A204.1 (cell line): ENCODE measurements around the gene GPC6.
"Not testable (repeated sequence)": the region's sequence is repeated elsewhere in the genome, so short reads cannot be mapped to it uniquely, and the experiment has no call there.

Experiments used
- FAIRE-seq: peaks from 2 replicates; lab custom pipeline; 2012; peaks lifted over from hg19 to GRCh38; lab: Jason Lieb, UNC

GPC6 gene

DNA sequence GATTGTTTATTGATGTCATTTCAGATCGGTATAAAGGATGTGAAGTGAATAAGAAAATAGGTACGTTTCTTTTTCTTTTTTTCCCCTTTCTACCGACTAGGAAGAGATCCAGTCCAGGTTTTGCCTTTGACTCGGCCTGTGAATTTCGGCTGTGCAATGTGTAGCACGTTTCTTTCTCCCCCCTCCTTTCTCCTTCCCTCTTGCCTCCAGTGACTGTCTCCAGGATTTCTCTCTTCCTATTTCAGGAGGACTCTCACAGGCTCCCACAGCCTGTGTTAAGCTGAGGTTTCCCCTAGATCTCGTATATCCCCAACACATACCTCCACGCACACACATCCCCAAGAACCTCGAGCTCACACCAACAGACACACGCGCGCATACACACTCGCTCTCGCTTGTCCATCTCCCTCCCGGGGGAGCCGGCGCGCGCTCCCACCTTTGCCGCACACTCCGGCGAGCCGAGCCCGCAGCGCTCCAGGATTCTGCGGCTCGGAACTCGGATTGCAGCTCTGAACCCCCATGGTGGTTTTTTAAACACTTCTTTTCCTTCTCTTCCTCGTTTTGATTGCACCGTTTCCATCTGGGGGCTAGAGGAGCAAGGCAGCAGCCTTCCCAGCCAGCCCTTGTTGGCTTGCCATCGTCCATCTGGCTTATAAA lies at the start of gene GPC6:
Gene GPC6 (plus strand): TSS at position 185 of the 657 bp plus-strand sequence.
- FAIRE-seq: peak; percentile 97

DNA sequence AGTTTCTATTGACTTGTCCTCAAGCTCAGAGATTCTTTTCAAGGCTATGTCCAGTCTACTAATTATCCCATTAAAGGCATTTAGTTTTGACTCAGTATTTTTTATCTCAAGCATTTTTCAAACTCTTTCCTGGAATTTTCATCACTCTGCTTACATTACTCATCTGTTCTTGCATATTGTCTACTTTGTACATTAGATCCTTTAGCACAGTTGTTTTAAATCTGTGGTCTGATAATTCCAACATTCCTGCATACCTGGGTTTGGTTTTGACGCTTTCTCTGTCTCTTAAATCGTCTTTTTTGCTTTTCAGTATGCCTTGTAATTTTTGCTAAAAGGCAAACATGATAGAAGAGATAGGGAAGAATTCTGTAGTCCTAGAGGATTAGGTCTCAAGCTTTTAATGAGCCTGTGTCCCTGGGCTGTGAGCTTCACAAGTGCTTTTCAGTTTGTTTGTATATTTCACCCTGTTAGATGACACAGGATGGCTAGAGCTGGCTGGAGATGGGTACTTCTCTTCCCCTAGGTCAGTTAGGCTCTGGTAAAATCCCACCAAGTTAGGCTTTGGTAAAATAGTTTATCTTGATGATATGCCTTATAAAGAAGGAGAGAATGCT lies 46.1 kb upstream of the GPC6 start:
- no peak for FAIRE-seq

DNA sequence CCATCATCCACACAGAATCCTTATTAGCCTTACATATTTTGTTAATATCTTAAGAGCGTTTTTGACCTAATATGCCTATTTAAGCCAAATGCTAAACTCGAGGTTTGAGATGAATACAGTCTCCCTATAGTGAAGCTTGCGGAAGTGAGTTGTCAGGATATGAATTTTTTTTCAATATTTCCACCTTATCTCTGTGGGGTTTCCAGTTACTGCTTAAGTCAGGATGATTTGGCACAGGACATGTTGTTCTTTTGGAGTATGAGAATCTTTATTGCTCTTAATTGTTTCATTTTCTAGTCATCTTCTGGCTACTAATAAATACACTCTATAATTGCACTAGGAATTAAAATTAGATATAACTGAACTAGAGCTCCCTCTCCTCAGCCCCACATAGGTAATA lies 44.2 kb upstream of the GPC6 start:
- no peak for FAIRE-seq

DNA sequence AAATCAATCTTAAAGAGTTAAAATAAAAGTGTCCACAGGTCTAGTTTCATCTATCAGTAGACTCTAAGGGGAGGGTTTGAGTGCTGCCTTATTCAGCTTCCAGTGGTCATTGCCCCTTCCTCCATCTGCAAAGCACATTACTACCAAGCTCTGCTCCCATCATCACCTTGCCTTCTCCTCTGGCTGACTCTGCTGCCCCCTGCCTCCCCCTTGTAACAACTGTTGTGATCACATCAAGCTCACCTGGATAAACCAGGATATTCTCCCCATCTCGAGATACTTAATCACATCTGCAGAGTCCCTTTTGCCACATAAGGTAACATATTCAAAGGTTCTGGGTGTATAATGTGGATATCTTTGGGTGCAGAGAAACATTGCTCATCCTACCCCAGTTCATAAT lies 43.3 kb upstream of the GPC6 start:
- no peak for FAIRE-seq

DNA sequence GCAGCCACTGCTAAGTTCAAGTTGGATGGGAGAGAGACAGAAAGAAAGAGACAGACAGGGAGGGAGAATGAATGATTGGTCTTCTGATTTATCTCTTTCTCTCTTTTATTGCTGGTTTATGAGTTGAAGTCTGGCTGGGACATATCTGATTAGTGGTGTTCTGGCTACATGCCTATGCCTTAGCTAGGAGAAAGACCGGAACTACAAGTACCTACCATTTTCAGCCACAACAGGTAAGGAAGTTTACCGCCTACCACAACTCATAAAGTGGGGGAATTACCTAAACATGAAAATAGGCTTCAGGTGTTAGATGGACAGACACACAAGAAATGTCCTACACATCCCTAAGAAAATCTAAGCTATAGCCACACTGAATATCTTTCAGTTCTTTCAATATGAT lies 36.6 kb upstream of the GPC6 start:
- FAIRE-seq: no peak

DNA sequence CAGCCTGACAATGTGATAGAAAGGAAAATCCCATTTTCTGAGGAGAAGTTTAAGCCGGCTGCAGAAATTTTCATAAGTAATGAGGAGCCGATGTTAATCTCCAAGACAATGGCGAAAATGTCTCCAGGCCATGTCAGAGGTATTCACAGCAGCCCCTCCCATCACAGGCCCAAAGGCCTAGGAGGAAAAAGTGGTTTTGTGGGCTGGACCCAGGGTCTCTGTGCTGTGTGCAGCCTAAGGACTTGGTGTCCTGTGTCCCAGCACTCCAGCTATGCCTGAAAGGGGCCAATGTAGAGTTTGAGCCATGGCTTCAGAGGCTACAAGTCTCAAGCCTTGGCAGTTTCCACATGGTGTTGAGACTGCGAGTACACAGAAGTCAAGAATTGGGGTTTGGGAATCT lies 32.9 kb upstream of the GPC6 start:
- no peak for FAIRE-seq

DNA sequence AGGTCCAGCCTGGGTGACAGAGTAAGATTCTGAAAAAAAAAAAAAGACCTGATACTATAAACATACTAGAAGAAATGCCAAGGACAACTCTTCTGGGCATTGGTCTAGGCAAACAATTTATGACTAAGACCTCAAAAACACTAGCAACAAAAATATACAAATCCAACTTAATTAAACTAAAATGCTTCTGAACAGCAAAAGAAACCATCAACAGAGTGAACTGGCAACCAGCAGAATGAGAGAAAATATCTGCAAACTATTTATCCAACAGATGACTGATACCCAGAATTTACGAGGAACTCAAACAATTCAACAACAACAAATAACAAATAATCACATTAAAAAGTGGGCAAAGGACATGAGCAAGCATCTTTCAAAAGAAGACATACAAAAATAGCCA lies 26.8 kb upstream of the GPC6 start:
- FAIRE-seq: no peak

DNA sequence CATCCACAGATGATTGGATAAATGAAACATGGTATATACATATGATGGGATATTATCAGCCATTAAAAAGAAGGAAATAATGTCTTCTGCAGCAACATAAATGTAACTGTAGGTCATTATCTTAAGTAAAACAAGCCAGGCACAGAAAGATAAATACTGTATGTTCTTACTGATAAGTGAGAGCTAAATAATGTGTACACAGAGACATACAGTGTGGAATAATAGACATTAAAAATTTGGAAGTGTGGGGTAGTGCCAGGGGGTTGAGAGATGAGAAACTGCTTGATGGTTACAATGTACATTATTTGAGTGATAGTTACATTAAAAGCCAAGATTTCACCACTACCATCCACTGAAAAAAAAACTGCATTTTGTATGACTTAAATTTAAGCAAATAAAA lies 26.0 kb upstream of the GPC6 start:
- FAIRE-seq: no peak

DNA sequence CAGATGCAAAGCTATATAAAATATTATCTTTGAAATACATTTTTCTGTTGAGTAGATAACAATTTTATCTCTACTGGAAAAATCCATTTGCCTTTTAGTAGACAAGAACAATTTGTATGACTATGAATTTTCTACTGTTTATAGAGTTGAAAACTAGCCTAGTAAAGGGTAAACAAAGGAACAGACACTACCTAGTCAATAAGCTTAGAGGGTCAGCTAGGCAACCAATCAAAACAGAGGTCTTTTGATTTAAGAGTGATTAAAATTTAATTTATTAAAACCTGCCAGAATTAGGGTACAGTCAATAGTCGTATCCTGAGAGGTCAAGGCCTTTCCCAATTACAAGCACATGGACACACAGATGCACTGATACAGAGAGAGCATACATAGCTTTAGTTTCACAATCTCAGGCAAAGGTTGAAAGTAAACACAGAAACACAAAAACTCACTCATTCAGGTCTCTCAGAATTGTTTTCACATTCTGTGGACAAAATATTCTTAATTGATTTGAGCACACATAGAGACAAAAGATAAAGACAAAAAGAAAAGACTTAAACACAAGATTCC lies 24.5 kb upstream of the GPC6 start:
- no peak for FAIRE-seq

DNA sequence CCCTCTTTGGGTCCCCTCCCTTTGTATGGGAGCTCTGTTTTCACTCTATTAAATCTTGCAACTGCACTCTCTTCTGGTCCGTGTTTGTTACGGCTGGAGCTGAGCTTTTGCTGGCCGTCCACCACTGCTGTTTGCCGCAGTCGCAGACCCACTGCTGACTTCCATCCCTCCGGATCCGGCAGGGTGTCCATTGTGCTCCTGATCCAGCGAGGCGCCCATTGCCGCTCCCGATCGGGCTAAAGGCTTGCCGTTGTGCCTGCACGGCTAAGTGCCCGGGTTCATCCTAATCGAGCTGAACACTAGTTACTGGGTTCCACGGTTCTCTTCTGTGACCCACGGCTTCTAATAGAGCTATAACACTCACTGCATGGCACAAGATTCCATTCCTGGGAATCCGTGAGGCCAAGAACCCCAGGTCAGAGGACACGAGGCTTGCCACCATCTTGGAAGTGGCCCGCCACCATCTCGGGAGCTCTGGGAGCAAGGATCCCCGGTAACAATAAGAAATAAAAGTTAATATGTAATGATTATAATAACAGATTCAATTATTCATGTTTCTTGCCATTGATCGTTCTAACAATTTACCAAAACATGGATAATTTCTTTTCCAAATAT lies 19.7 kb upstream of the GPC6 start:
- FAIRE-seq: not testable (repeated sequence)

DNA sequence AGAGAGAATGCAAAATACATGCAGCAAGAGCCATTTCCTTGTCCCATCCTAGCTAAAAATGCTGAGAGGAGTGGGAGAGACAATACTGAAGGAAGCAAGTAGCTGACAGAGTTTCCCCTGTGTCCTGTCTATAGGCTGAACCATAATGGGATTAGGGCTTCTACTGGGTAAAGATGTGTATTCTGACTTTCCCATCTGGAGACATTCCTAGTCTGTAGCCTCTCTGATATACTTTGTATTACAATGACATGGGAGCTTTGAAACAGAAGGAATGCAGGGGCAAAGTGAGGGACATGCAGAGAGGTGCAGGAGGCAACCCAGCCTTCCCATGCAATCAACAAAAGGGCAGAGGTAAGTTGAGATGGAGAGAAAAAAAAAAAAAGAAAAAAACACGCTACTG lies 10.5 kb upstream of the GPC6 start:
- no peak for FAIRE-seq

DNA sequence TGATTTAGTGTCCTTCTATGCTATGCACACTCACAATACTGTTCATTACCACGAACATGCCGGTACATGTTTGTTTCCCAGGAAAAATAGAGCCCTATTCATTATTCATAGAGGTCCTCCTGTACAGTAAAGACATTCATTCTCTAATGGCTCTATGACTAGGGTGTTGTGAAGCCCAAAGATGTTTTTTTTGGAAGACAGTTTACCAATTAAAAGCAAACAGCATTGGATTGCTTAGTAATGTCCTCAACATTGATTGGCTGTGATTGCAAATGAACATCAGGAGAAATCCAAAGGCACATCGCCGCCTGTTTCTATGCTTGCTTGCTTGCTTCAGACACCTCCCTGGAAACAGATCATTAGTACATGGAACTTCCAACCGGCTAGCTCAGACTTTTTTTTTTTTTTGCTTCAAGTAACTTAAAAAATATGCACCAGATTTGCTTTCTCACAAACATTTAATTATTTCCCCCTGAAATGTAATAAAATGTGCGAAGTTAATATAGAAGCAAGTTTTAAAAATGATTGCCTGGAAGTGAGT lies 8.8 kb upstream of the GPC6 start:
- no peak for FAIRE-seq

DNA sequence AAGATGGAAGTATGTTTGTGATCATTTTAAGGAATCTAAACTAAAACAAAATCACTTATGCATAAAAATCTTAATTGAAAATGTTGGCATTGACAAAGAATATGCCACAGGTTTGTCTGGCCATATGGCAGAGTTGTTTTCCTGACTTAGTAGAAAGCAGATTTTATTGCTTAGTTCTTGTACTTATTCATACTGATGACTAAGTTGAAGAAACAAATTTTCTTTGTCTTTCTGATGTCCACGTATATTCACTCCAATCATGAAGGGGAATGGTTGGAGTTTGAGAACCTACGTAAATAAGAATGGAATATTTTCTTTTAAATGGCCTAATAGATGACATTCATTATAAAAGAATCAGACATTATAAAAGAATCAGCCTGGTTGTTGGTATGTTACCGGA lies 8.0 kb upstream of the GPC6 start:
- FAIRE-seq: no peak

DNA sequence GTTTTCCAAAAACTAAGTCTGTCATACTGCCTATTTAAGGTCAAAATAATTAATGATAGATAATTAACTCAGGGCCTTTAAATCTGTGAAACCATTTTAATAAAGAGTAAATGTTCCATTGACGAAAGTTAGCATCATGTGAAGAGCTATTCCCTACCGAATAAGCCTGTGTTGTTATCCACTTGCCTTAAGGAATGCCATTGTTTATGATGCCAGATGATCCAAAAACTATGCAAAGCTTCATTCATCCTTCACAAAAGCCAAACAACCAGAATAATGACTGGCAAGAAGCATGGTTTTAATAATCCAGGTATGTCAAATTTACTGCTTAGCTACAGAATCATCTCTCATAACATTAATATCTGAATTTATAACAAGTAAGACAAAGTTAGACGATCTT lies 6.5 kb upstream of the GPC6 start:
- peak; percentile 34 for FAIRE-seq

DNA sequence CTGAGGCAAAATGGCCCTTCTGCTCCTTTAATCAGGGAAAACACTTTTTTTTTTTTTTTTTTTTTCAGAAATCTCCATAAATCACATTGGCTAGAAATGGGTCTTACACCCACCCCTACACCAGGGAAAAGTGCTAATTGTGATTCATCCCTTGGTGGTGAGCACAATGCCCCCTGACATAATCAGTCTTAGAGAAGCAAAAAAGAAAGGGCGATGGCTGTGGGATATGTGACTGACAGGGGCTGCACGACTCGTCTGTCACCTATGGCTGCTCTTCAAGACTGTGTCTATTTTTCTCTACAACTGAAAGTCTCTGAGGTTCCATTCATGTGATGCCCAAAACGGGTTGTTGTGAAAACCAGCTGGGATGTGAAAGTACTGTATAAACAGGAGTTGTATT lies 3.6 kb upstream of the GPC6 start:
- no peak for FAIRE-seq

DNA sequence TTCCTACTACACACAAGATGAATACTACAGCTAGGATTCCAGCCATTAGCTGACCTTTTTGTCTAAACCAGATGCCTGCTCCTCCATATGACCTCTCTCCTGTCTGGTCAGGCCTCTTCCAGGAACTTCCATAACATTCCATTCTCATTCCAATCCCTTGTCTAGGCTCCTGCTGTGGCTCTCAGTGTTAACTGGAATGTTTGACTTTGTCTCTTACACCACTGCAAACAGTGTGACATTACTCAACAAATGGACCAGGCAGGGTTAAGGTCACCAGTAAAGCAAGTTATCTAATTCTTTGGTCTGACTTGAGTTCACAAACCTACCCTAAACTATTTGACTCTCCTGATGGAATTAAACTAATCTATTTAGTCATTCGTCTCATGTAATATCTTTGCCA lies 2.1 kb upstream of the GPC6 start:
- no peak for FAIRE-seq

DNA sequence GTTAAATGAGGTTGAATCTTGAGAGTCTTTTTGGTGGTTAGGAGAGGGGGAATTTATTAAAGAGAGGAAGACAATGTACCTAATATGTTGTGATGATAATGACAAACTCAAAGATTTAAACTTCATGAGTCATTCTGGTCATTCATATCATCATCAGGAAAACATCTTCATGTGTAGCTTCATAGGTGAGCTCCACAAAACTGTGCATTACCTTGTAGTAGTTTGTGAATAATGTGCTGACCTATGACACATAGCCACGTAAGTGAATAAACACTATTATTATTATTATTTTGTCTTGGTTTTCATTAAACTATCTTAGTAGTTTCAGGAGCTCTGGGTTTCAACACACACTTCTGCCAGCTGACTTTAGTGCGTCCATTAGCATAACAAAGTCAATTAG lies 997 bp upstream of the GPC6 start:
- peak; percentile 34 for FAIRE-seq

DNA sequence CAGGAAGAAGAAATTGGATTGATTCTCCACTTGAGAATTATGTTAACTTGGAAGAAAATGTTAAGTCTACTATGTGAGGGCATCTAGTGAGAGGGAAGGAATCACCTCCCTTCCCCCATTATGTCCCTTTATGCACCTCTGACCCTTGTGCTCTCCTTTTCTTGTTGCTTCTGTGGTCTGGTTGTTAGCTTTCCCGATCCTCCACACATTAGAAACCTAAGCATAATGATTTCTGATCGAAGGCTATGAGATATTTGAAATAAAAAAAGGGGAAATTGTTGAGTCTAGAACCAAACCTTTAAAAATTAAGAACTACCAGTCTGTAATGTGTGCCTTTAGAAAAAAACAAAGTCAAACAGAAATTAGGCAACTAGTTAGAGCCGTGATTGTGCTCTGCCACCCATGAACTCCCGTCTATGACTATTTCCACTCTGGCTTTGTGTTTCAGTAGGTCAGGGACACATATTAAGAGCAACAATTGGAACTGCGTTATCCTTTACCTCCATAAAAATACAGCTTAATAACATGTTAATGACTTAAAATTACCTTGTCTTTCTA lies 463 bp upstream of the GPC6 start:
- no peak for FAIRE-seq

DNA sequence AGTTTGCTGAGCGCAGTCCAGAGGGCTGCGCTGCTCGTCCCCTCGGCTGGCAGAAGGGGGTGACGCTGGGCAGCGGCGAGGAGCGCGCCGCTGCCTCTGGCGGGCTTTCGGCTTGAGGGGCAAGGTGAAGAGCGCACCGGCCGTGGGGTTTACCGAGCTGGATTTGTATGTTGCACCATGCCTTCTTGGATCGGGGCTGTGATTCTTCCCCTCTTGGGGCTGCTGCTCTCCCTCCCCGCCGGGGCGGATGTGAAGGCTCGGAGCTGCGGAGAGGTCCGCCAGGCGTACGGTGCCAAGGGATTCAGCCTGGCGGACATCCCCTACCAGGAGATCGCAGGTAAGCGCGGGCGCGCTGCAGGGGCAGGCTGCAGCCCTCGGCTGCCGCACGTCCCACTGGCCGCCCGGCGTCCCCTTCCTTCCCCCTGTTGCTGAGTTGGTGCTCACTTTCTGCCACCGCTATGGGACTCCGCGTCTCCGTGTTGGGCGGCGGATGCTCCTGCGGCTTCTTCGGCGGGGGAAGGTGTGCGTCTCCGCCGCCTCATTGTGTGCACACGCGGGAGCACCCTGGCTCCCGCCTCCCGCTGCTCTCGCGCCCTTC lies 772 bp downstream of the GPC6 start:
- no peak for FAIRE-seq

DNA sequence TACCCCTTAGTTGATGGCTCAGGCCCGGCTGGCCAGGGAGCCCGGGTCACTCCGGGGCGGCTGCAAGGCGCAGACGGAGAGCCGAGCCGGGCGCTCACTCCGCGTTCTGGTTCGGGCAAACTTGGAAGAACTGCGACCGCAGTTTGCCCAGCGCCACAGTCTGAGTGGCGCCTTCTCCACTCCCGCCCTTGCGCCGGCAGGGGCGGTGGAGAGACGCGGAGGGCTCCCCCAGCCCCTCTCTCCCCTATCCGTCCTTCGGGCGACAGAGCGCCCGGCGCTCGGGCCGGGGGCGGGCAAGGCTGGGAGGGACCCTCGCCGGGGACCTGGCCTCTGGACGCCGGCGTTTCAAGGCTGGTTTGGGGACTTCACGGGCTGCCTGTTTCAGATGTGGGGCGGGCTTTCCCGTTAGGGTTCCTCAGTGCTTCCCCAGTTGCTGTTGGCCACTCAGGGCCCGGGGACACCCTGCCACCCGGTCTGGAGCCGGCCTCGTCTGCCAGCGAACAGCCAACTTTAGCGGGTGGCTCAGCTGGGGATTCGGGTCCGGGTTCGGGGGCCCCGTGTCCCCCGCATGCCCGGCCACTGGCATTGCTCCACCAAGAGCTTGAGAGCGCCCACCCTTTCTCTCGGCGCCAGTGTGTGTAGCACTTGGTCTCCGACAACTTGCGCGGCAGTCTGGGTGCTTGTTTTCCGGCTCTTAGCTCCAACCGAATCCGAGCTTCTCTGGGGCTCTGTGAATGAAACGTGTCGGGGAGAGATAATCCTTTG lies 1.5 kb downstream of the GPC6 start:
- no peak for FAIRE-seq

DNA sequence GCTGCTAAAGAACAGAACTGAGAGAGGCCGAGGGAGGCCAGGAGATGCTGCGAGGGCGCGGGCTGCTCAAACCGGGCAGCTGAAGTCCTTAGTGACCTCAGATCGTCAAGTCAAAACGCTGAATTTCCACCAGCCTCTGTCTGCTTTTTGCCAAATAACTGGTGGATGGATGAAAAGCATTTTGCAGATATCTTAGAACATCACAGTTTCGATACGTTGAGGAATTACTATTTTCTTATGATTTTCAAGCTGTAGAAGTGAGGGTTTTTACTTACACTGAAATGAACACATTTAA lies 2.0 kb downstream of the GPC6 start:
- no peak for FAIRE-seq

DNA sequence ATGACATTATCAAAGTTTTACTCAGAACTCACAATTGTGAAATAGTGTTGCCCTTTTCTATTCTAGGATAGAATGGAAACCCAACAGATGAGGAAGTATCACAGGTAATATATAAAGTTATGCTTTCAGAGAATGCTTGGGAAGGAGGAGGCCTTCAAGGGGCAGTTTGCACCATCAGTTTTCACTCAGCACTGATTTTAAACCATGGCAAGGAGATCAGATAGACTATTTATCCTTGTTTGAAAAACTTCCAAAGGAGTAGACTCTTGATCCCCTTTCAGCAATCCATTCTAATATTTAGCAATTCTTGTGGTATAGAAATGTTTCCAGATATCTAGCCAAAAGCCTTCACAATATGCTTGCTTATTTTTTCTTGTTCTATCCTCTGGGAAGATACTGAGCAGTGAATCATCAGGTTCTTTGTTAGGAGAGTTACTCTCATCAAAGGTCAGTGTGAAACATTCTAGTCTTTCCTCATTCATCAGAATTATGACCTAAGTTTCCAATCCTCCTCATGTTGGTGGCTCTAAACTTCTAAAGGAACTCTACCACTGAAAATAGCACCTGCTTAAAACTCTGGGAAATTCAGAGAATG lies 3.8 kb downstream of the GPC6 start:
- FAIRE-seq: no peak
